Stomach (tissue), 4 donors: ENCODE results near the gene CDK9.

ENCODE experiments used
- CTCF ChIP-seq, 7 experiments: fragments of 450-650 bp in 4 of 7; fragments of 200-600 bp in 3 of 7; sonication (generic) in 3 of 7; IDR thresholded peaks; one replicate each; pipeline ENCODE4 v1.5.1; 2016 to 2019; ENCODE audit warnings: antibody characterized with exemption in 7 of 7, control low read depth in 2 of 7, mild to moderate bottlenecking in 1 of 7
- POLR2AphosphoS5 ChIP-seq, 3 donors: sonication (generic); formaldehyde crosslinking; IDR thresholded peaks; one replicate each; pipeline ENCODE4 v1.6.1; 2016; ENCODE audit warnings: antibody characterized with exemption in 3 of 3

- TF ChIP-seq CTCF (IDR thresholded peaks at IDR 0.05) (no peak), POLR2AphosphoS5 (IDR thresholded peaks at IDR 0.05) (no peak)
Observed at GRCh38 chr9:127758843-127759242, 27.0 kb upstream of the CDK9 start.
